T-helper 1 cell treated with Interleukin-12 subunit alpha and Interleukin-12 subunit beta and Interleukin-4 antibody, amounts not matched to agents 30 μg/mL and 1 μg/mL, for 36 hours (primary cell): Measurements from ENCODE around the gene WTAP.
"Not testable (repeated sequence)": the region's sequence is repeated elsewhere in the genome, so short reads cannot be mapped to it uniquely, and the experiment has no call there.

Experiments
- H3K27ac Mint-ChIP-seq: one replicate; pipeline ENCODE4 v1.8.0; 2021; ENCODE audit warnings: mild to moderate bottlenecking, mixed read lengths
- H3K27me3 Mint-ChIP-seq: one replicate; pipeline ENCODE4 v1.8.0; 2021; ENCODE audit warnings: low read depth, mixed read lengths
- H3K36me3 Mint-ChIP-seq: one replicate; pipeline ENCODE4 v1.8.0; 2021; ENCODE audit warnings: low read depth, mixed read lengths
- H3K4me1 Mint-ChIP-seq: one replicate; pipeline ENCODE4 v1.8.0; 2021; ENCODE audit warnings: low read depth, mixed read lengths
- H3K4me3 Mint-ChIP-seq: one replicate; pipeline ENCODE4 v1.8.0; 2021; ENCODE audit warnings: mild to moderate bottlenecking, moderate library complexity, mixed read lengths
- H3K9me3 Mint-ChIP-seq: one replicate; pipeline ENCODE4 v1.8.0; 2021; ENCODE audit warnings: mixed read lengths

The WTAP gene

DNA sequence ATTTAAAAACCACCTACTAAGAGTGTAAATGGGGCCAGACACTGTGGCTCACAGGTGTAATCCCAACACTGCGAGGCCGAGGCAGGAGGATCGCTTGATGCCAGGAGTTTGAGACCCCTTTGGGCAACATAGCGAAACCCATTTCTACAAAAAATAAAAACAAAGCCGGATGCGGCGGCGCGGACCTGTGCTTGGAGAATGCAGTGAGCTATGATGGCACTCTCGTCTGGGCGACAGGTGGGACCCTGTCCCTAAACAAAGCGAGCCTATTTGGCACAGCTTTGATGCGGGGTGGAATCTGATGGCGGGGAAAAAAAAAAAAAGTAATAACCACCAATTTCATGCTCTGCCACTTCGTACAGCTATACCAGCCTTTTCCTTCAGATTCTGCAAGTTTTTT lies 61.0 kb downstream of the WTAP start:
- Mint-ChIP-seq H3K9me3 (no peaks in the 10 kb centered on the region), H3K36me3 (peaks cover 54% of the 10 kb centered on the region), H3K4me3 (peak overlapping the region; percentile 99), H3K27ac (peak overlapping the region; percentile 83), H3K27me3 (peaks cover 4% of the 10 kb centered on the region), H3K4me1 (peaks cover 41% of the 10 kb centered on the region)

DNA sequence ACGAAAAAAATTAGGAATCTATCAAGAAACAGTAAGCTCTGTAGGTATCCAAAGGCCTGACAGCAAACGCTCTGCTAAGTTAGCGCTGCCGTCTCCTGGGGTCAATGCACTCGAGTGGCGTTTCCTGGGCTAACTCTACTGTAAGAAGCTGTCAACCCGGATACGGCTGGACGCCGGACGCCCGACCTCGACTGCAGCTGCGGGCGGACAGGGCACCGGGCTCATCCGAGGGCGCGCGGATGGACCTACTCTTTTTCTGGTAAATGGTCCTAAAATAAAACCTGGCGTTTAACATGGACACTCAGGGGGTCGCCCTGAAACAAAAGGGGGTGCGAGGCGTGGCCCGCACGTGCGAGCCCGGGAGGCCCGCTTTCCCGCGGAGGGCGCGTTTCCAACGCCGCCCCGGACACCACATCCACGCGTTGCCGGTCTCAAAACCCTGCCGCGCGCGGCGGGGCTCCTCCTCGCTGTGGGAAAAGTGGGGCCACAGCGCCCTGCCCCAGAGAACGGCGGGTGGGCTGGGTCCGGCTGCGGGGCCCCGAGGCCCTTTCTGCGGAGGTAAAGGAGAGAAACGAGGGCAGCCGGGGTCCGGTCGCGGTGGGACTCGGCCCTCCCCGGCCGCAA lies 61.6 kb downstream of the WTAP start:
- peaks cover 4% of the 10 kb centered on the region for H3K27me3 Mint-ChIP-seq
- peak overlapping the region; percentile 83 for H3K27ac Mint-ChIP-seq
- peak overlapping the region; percentile 99 for H3K4me3 Mint-ChIP-seq
- H3K36me3 Mint-ChIP-seq, result peaks cover 51% of the 10 kb centered on the region
- no peaks in the 10 kb centered on the region for H3K9me3 Mint-ChIP-seq
- peaks cover 41% of the 10 kb centered on the region for H3K4me1 Mint-ChIP-seq

DNA sequence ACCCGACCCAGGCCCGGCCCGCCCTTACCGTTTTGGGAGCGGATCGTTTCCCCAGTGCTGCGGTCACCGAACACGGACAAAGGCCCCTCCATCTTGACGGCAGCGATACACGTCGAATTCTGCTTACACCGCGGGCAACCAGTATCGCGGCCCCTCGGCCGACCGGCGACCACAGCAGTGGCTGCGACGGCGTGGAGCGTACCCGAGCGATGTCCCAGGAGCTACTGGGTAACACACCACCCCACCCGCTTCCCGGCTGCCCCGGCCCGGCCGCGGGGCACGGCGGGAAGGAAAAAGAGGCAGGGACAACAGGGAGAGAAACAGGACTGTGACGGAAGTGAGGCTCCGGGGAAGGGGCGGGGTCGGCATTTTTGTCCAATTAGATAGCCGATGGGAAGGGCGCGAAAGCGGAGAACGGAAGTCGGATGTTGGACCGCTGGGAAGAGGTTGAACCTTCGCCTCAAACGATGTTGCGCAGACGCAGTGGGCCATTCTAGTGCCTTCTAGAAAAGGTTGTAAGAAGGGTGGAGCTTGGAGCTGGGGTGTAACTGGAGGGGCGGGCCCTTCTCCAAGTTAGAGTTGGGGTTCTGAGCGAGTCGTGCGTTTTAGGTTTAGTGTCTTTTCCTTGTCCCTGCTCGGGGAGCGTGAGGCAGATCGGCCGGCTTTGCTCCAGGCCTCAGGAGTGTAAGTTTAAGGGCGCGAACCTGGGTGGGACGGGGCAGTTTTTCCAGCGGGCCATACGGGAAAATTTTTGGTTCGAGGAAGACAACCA lies 62.3 kb downstream of the WTAP start, which contains the start of gene TCP1:
Gene TCP1, minus strand, starts transcription at position 226 of the 772 bp plus-strand sequence. Its CDS starts 134 bp downstream, at position 92.
- peak within 1 kb of the TSS; percentile 96 for H3K27ac Mint-ChIP-seq
- H3K9me3 Mint-ChIP-seq, result no peaks in the 10 kb centered on the region
- peaks cover 45% of the 10 kb centered on the region for H3K4me1 Mint-ChIP-seq
- peaks cover 4% of the 10 kb centered on the region for H3K27me3 Mint-ChIP-seq
- H3K4me3 Mint-ChIP-seq, result peak within 1 kb of the TSS; percentile 99
- H3K36me3 Mint-ChIP-seq, result peaks cover 52% of the 10 kb centered on the region

DNA sequence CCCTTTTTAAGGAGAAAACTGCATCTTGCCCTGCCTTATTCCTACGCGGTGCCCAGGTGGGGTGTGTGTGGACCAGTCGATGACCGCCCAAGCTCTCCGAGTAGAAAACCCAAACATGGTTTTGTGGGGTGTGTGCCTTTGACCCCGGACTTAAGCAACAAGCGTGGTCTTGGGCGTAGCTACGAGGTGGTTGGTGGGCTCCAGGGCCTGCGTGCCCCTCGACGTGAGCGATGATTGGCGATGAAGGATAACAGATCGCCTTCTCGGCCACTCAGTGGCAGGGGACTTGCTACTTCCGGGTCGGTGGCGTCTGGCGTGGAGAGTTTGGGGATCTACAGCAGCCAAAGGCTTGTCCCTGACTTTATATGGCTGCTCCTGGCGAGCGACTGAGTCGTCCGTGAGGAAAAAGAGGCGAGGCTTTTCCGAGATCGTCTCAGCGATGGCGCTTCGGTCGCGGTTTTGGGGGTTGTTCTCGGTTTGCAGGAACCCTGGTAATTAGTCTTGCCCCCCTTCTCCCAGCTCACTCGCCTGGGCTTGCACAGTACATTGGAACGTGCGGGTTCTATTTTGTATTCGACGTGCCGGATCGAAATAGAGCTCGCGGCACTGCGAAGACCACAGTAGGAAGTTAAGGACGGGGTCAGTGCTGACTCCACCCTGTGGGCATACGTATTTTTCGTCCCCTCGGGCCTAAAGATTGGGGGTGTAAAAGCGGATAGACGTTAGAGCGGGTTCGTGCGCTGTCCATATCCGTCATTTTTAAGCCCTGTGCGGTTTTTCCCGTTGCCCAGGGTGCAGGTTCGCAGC lies 63.0 kb downstream of the WTAP start, which contains the start of gene MRPL18:
Gene MRPL18, plus strand, starts transcription at position 319 of the 807 bp plus-strand sequence. Its CDS starts 121 bp downstream, at position 440.
- peaks cover 48% of the 10 kb centered on the region for H3K36me3 Mint-ChIP-seq
- peaks cover 4% of the 10 kb centered on the region for H3K27me3 Mint-ChIP-seq
- no peaks in the 10 kb centered on the region for H3K9me3 Mint-ChIP-seq
- H3K4me1 Mint-ChIP-seq, result peaks cover 43% of the 10 kb centered on the region
- peak within 1 kb of the TSS; percentile 96 for H3K27ac Mint-ChIP-seq
- peak within 1 kb of the TSS; percentile 99 for H3K4me3 Mint-ChIP-seq

DNA sequence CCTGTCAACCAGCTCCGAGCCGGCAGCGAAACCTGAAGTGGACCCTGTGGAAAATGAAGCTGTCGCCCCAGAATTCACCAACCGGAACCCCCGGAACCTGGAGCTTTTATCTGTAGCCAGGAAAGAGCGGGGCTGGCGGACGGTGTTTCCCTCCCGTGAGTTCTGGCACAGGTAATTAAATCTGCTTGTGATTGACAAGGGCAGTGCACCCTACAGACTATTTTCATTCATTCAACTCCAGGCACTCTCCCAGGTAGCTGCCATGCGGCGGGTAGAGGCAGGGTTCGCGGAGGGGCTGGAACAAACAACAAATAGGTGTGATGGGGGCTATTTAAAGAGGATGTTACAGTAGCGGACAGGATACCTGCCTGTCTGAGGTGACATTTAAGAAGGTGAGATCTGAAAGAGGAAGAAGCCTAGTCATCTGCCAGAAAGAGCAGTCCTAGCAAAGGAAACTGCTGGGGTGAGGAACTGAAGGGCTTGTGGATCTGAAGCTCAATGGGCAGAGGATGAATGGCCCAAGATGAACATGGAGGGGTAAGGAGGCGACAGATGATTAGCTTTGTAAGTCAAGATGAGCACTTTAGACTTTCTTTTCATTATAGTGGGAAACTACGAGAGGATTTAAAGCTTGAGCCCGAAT lies 63.8 kb downstream of the WTAP start:
- Mint-ChIP-seq H3K36me3 (peaks cover 44% of the 10 kb centered on the region), H3K4me3 (peak overlapping the region; percentile 99), H3K9me3 (no peaks in the 10 kb centered on the region), H3K27ac (peak overlapping the region; percentile 96), H3K27me3 (peaks cover 4% of the 10 kb centered on the region), H3K4me1 (peaks cover 42% of the 10 kb centered on the region)

DNA sequence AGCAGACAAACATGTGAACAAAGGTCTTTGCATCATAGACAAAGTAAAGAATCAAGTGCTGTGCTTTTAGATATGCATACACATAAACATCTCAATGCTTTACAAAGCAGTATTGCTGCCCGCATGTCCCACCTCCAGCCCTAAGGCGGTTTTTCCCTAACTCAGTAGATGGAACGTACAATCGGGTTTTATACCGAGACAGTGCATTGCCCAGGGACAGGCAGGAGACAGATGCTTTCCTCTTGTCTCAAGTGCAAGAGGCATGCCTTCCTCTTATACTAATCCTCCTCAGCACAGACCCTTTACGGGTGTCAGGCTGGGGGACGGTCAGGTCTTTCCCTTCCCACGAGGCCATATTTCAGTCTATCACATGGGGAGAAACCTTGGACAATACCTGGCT lies 67.7 kb downstream of the WTAP start:
- Mint-ChIP-seq H3K4me1 (peaks cover 26% of the 10 kb centered on the region), H3K36me3 (peaks cover 46% of the 10 kb centered on the region)
- H3K27ac Mint-ChIP-seq, H3K4me3 Mint-ChIP-seq, H3K9me3 Mint-ChIP-seq, H3K27me3 Mint-ChIP-seq: not testable (repeated sequence)

DNA sequence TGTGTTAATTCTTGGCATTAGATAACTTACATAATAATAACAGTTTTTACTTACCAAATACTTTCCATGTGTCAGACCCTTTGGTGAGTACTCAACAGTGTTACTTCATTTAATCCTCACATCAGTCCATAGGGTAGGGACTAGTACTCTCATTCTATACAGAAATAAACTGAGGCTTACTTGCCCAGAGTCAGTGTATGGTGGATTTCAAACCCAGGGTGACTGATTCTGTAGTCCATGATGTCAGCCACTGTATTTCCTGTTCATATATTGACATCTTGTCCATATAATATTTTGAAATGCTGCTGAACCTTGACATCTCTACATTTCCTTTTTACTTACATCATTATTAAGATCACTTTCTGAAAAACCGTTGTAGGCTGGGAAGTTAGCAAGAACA lies 70.2 kb downstream of the WTAP start:
- no peaks in the 10 kb centered on the region for H3K9me3 Mint-ChIP-seq
- peaks cover 33% of the 10 kb centered on the region for H3K36me3 Mint-ChIP-seq
- no peaks in the 10 kb centered on the region for H3K27me3 Mint-ChIP-seq
- H3K4me3 Mint-ChIP-seq, result no peak overlapping the region
- no peak overlapping the region for H3K27ac Mint-ChIP-seq
- H3K4me1 Mint-ChIP-seq, result peaks cover 13% of the 10 kb centered on the region

GRCh38 chr6:159800141-159800865 lies 73.0 kb downstream of the WTAP start, which contains the start of gene PNLDC1:
Gene PNLDC1, plus strand, starts transcription at chr6:159800276. Its CDS starts 32 bp downstream, at chr6:159800308.
- H3K4me3 Mint-ChIP-seq, result no peak within 1 kb of the TSS
- peaks cover 25% of the 10 kb centered on the region for H3K36me3 Mint-ChIP-seq
- no peaks in the 10 kb centered on the region for H3K4me1 Mint-ChIP-seq
- no peaks in the 10 kb centered on the region for H3K9me3 Mint-ChIP-seq
- no peaks in the 10 kb centered on the region for H3K27me3 Mint-ChIP-seq
- no peak within 1 kb of the TSS for H3K27ac Mint-ChIP-seq

DNA sequence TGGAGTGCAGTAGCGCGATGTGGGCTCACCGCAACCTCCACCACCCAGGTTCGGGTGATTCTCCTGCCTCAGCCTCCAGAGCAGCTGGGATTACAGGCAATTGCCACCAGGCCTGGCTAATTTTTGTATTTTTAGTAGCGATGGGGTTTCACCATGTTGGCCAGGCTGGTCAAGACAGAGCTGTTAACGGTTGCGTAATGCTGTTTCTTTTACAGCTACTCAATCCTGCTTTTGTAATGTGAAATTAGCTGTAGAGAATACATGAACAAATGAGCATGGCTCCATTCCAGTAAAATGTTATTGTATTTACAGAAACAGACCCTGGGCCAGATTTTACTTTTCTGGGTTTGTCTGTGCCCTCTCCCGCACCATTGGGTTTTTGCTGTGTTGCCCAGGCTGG lies 74.6 kb downstream of the WTAP start:
- Mint-ChIP-seq H3K9me3 (no peaks in the 10 kb centered on the region), H3K4me3 (no peak overlapping the region), H3K27me3 (no peaks in the 10 kb centered on the region), H3K36me3 (peaks cover 21% of the 10 kb centered on the region), H3K4me1 (no peaks in the 10 kb centered on the region), H3K27ac (no peak overlapping the region)

DNA sequence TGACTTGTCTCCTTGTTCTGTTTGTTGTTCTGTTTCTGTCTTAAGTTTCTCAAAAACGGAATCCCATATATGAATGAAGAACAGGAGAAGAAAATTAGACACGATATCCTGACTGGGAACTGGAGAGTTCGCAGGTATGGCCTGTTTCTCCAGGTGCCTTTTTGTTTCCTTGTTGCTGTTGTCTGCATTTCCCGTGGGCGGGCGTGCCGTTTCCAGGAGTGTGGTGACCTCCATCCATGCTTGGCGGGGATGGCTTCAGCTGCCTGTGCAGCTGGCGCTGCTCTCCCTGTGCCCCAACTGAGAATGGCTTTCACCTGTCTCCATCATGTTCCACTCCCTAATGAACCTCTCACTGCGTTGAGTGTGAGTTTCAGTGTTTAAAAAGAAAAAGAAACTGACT lies 77.2 kb downstream of the WTAP start:
- no peaks in the 10 kb centered on the region for H3K9me3 Mint-ChIP-seq
- no peak overlapping the region for H3K4me3 Mint-ChIP-seq
- no peak overlapping the region for H3K27ac Mint-ChIP-seq
- H3K27me3 Mint-ChIP-seq, result no peaks in the 10 kb centered on the region
- H3K4me1 Mint-ChIP-seq, result no peaks in the 10 kb centered on the region
- H3K36me3 Mint-ChIP-seq, result peaks cover 2% of the 10 kb centered on the region

- H3K36me3 Mint-ChIP-seq, result no peaks in the 10 kb centered on the region
- no peaks in the 10 kb centered on the region for H3K4me1 Mint-ChIP-seq
- no peaks in the 10 kb centered on the region for H3K27me3 Mint-ChIP-seq
- no peak overlapping the region for H3K4me3 Mint-ChIP-seq
- H3K27ac Mint-ChIP-seq, result no peak overlapping the region
- no peaks in the 10 kb centered on the region for H3K9me3 Mint-ChIP-seq
Measured at GRCh38 chr6:159805440-159806020, 78.2 kb downstream of the WTAP start.
